Effector memory CD4-positive, alpha-beta T cell (primary cell): ENCODE data around the gene SNX17.
A peak's percentile ranks its signal among the peaks of the same experiment; 100 is the strongest.
"Not testable (repeated sequence)": the region's sequence is repeated elsewhere in the genome, so short reads cannot be mapped to it uniquely, and the experiment has no call there.

Experiments used
- DNase-seq, 3 donors: peaks; one replicate each; pipeline ENCODE4 v3.0.0-alpha.2; 2020
- H3K27ac ChIP-seq: 2 replicates; pipeline ENCODE4 v1.7.0; 2013; ENCODE audit warnings: mild to moderate bottlenecking, low read length, moderate library complexity; ENCODE audit not compliant: insufficient read depth, poor library complexity, severe bottlenecking
- H3K27me3 ChIP-seq: replicated peaks from 2 replicates; pipeline ENCODE4 v1.7.0; 2013; ENCODE audit warnings: mild to moderate bottlenecking, low read length; ENCODE audit not compliant: insufficient read depth, control insufficient read depth, poor library complexity, severe bottlenecking
- H3K36me3 ChIP-seq: 2 replicates; pipeline ENCODE4 v1.7.0; 2013; ENCODE audit warnings: mild to moderate bottlenecking, low read length, moderate library complexity; ENCODE audit not compliant: control insufficient read depth, insufficient read depth
- H3K4me1 ChIP-seq: 2 replicates; pipeline ENCODE4 v1.7.0; 2013; ENCODE audit warnings: low read length, mild to moderate bottlenecking; ENCODE audit not compliant: control insufficient read depth, insufficient read depth, poor library complexity, severe bottlenecking
- H3K4me3 ChIP-seq: 2 replicates; pipeline ENCODE4 v1.7.0; 2013; ENCODE audit warnings: low read length, low read depth, mild to moderate bottlenecking; ENCODE audit not compliant: insufficient read depth, poor library complexity, severe bottlenecking
- H3K9me3 ChIP-seq: 2 replicates; pipeline ENCODE4 v1.7.0; 2013; ENCODE audit warnings: mild to moderate bottlenecking, low read length, moderate library complexity; ENCODE audit not compliant: control insufficient read depth

SNX17 gene

DNA sequence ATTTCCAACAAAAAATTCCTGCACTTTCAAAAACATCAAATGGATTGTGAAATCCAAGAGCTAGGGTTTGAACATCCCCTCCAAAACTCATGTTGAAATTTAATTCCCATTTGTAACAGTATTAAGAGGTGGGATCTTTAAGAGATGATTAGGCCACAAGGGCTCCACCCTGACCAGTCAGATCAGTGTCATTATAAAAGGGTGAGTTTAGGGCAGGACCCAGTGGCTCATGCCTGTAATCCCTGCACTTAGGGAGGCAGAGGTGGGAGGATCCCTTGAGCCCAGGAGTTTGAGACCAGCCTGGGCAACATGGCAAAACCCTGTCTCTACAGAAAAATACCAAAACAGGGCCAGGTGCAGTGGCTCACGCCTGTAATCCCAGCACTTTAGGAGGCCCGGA lies 22.8 kb upstream of the SNX17 start:
- no peaks in the 10 kb centered on the region for H3K9me3 ChIP-seq
- H3K4me3 ChIP-seq = no peak overlapping the region
- DNase-seq = no peak
- no peak overlapping the region for H3K27ac ChIP-seq
- peaks cover 7% of the 10 kb centered on the region for H3K4me1 ChIP-seq
- no peaks in the 10 kb centered on the region for H3K27me3 ChIP-seq
- peaks cover 20% of the 10 kb centered on the region for H3K36me3 ChIP-seq

DNA sequence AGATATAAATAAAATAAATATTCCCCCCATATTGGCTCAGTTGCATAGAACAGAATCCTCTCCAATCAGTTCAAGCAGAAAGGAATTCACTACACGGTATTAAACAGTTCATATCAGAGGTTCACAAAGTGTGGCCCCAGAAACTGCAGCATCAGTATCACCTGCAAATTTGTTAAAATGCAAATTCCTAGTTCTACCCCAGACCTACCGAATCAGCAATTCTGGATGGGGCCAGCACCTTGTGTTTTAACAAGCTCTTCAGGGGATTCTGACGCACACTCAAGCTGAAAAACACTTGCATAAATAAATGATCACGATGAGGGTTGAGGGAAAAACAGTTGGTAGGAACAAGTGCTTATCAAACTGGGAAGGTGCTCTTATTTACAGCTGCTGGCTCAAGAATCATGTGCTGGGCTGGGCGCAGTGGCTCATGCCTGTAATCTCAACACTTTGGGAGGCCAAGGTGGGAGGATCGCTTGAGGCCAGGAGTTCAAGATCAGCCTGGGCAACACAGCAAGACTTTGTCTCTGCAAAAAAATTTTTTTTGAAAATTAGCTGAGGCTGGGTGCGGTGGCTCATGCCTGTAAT lies 20.2 kb upstream of the SNX17 start:
- DNase-seq = no peak
- peaks cover 9% of the 10 kb centered on the region for H3K36me3 ChIP-seq
- H3K9me3 ChIP-seq = no peaks in the 10 kb centered on the region
- no peak overlapping the region for H3K27ac ChIP-seq
- H3K27me3 ChIP-seq = no peaks in the 10 kb centered on the region
- H3K4me3 ChIP-seq = no peak overlapping the region
- H3K4me1 ChIP-seq = peaks cover 11% of the 10 kb centered on the region

DNA sequence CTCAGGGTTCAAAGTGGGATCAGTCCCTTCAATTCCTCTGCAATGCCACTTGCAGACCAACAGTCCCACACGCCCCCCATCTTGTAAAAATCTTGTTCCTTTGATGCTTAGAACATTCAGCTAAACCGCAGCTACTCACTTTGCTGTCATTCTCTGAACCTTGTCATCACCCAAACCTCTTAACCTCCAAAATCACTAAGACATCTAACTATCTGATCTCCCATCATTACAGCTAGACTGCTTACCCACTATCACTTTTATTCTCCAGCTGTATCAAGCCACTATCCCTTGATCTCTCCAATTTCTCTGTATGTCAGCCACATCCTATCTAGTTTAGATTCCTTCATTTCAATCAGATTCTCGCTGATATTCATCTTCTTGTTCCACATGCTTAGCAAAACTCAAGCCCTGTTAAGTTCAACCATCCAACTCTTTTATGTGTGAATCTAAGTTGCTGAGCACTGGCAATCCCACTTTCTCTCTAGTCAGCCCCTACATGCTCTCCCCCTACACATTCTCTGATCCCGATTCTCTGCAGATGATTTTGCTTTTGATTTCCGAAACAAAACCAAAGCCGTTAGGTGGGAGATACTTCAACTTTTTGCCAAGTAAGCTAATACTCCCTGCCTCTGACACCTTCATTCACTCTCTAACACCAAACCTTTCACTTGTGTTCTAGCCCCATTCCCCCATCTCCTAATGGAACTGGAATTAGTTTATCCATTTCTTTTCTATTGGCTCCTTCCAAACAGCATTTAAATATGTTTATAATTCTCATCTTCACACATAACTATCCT lies 18.4 kb upstream of the SNX17 start:
- H3K4me3 ChIP-seq = no peak overlapping the region
- H3K4me1 ChIP-seq = peaks cover 15% of the 10 kb centered on the region
- no peaks in the 10 kb centered on the region for H3K9me3 ChIP-seq
- DNase-seq = no peak
- H3K27me3 ChIP-seq = no peaks in the 10 kb centered on the region
- H3K27ac ChIP-seq = no peak overlapping the region
- H3K36me3 ChIP-seq = peaks cover 6% of the 10 kb centered on the region

DNA sequence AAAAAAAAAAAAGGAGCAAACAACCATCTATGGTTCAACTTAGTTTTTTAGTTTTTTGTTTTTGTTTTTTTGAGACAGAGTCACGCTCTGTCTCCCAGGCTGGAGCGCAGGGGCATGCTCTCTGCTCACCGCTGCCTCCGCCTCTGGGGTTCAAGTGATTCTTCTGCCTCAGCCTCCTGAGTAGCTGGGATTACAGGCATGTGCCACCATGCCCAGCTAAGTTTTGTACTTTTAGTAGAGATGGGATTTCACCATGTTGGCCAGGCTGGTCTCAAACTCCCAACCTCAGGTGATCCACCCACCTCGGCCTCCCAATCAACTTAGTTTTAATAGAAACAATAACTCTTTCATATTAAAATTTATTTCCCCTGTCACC lies 17.0 kb upstream of the SNX17 start:
- not testable (repeated sequence) for H3K4me3 ChIP-seq, DNase-seq, H3K9me3 ChIP-seq, H3K36me3 ChIP-seq, H3K27ac ChIP-seq, H3K27me3 ChIP-seq
- H3K4me1 ChIP-seq = peaks cover 24% of the 10 kb centered on the region

DNA sequence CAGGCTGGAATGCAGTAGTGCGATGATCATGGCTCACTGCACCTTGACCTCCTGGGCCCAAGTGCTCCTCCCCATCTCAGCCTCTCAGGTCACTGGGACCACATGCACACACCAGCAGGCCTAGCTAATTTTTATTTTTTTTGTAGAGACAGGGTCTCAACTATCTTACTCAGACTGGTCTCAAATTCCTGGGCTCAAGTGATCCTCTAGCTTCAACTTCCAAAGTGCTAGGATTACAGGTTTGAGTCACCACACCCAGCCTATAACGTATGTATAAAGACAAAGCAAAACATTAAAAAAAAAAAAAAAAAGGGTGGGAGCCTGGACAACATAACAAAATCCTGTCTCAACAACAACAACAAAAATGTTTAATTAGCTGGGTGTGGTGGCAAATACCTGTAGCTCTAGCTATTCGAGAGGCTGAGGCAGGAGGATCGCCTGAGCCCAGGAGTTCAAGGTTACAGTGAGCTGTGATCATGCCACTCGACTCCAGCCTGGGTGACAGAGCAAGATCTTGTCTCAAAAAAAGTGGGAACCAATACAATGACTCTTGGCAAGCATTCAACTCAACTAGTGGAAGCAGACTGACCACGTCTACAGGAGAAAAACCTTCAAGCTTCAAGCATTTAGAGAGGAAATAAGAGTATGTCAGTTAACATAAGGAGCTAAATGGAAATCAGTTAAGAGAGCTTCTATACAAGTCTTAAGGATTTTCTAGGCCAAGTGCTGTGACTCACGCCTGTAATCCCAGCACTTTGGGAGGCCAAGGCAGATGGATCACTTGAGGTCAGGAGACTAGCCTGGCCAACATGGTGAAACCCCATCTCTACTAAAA lies 16.4 kb upstream of the SNX17 start:
- H3K9me3 ChIP-seq = no peaks in the 10 kb centered on the region
- peaks cover 24% of the 10 kb centered on the region for H3K4me1 ChIP-seq
- no peak overlapping the region for H3K27ac ChIP-seq
- no peaks in the 10 kb centered on the region for H3K27me3 ChIP-seq
- H3K4me3 ChIP-seq = no peak overlapping the region
- no peak for DNase-seq
- peaks cover 5% of the 10 kb centered on the region for H3K36me3 ChIP-seq

DNA sequence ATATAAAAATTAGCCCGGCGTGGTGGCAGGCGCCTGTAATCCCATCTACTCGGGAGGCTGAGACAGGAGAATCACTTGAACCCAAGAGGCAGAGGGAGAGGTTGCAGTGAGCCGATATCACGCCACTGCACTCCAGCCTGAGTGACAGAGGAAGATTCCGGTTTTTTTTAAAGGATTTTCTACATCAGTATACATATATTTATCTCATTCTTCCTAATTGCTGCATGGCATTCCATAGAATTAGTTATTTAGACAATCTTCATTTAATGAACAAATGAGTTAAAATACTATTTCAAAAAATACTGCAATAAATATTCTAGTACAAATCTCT lies 15.9 kb upstream of the SNX17 start:
- Histone ChIP-seq H3K9me3 (no peaks in the 10 kb centered on the region), H3K4me3 (no peak overlapping the region), H3K36me3 (peaks cover 5% of the 10 kb centered on the region), H3K27me3 (no peaks in the 10 kb centered on the region), H3K4me1 (peaks cover 24% of the 10 kb centered on the region), H3K27ac (no peak overlapping the region)
- DNase-seq = no peak

DNA sequence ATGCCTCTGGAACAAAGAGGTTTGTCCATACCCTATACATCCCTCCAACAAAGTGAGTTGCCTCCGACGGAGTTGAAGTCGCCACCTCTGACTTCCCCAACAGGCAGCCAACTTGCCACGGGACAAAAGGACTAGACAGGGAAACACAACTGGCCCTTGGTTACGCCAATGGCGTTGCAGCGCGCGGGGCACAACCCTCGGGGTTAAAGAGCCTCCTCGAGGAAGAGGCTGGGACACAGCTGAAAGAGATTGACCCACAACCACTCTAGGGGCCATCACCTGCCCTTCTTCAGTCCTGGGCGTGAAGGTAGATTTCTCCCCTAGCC lies 14.4 kb upstream of the SNX17 start:
- no peaks in the 10 kb centered on the region for H3K27me3 ChIP-seq
- H3K27ac ChIP-seq = peak overlapping the region; percentile 92
- H3K36me3 ChIP-seq = no peaks in the 10 kb centered on the region
- H3K4me1 ChIP-seq = peaks cover 24% of the 10 kb centered on the region
- H3K4me3 ChIP-seq = peak overlapping the region; percentile 87
- H3K9me3 ChIP-seq = no peaks in the 10 kb centered on the region
- DNase-seq = peak in 1 of 3 donors; percentile 23

DNA sequence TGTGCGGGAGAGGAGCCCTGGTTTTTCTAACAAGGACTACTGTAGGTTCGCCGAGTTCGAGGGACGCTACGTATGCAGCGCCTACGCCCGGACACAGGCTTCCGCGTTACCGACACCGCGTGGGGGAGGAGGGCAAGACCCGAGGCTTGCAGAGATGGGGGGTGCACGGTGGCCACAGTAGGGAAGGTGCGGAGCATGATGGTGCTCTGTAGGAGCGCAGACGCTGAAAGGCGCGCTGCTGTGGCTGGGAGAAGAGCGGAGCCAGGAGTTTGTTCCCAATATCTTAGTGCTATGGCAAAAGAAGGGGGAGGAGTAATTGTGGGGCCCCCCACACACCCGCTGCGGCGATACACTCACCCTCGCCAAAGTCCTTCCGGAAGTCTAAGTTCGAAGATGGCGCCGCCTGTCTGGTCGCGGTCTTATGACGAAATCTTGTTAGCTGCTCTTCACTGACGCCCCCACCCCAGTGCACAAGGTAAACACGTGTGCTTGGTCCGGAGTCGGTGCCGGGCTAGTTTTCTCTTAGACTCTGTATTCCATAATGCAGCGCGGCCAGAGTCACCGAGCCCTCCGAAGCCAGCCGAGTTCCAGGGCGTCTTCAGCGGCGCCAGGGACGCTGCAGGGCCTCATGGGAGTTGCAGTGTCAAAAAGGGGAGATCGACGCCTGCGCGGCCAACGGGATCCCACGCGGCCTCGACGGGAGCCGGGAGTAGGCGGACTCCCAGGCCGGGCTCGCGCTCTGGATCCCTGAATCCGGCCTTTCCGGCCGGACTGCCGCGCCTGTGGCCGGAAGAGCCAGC lies 13.8 kb upstream of the SNX17 start, which contains the start of gene GTF3C2:
GTF3C2 (minus strand) TSS at position 383 of the 800 bp plus-strand sequence. CDS start 13,210 bp downstream, outside the sequence.
- H3K36me3 ChIP-seq = no peaks in the 10 kb centered on the region
- peak within 1 kb of the TSS; percentile 92 for H3K27ac ChIP-seq
- peak; percentile 85 to 90 (median 89) for DNase-seq
- peak within 1 kb of the TSS; percentile 87 for H3K4me3 ChIP-seq
- H3K4me1 ChIP-seq = peaks cover 24% of the 10 kb centered on the region
- H3K27me3 ChIP-seq = no peaks in the 10 kb centered on the region
- H3K9me3 ChIP-seq = no peaks in the 10 kb centered on the region

DNA sequence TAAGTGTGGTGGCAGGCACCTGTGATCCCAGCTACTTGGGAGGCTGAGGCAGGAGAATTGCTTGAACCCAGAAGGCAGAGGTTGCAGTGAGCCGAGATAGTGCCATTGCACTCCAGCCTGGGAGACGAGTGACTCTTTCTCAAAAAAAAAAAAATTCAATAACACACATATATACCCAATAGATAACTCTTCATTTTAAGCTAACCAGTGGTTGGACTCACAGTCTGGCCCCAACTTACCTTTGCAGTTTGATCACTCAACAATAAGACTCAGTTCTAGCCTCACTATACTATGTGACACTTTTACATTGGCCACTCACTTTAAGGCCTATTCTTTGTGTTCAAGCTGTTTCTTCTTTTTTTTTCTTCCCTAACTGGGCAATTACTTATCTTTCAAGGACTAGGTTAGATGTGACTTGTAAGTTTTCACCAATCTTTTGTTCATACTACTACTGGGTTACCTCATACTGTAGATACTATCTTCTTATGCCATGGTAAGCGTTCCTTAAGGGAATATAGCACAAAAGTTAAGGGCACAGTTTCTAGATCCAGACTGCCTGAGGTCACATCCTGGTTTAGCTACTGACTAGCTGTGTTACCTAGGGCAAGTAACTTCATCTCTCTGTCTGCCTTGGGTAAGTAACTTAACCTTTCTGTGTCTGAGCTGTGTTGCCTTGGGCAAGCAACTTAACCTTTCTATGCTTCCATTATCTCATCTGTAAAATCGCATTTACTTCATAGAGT lies 7.6 kb upstream of the SNX17 start:
- no peak overlapping the region for H3K27ac ChIP-seq
- H3K36me3 ChIP-seq = peaks cover 39% of the 10 kb centered on the region
- no peaks in the 10 kb centered on the region for H3K27me3 ChIP-seq
- DNase-seq = no peak
- no peaks in the 10 kb centered on the region for H3K9me3 ChIP-seq
- H3K4me3 ChIP-seq = no peak overlapping the region
- H3K4me1 ChIP-seq = peaks cover under 1% of the 10 kb centered on the region
